ENCODE measurements around the gene VDAC1. TPM values are rescaled to one million over a fixed set of nuclear protein-coding genes. Genes with fewer than 3 reads are reported as not detected.

VDAC1 gene
- polyA plus RNA-seq, 1 experiment = 187 TPM

GRCh38 chr5:133934311-133934710, 70.5 kb downstream of the VDAC1 start:
- TF ChIP-seq, protein P1, sequence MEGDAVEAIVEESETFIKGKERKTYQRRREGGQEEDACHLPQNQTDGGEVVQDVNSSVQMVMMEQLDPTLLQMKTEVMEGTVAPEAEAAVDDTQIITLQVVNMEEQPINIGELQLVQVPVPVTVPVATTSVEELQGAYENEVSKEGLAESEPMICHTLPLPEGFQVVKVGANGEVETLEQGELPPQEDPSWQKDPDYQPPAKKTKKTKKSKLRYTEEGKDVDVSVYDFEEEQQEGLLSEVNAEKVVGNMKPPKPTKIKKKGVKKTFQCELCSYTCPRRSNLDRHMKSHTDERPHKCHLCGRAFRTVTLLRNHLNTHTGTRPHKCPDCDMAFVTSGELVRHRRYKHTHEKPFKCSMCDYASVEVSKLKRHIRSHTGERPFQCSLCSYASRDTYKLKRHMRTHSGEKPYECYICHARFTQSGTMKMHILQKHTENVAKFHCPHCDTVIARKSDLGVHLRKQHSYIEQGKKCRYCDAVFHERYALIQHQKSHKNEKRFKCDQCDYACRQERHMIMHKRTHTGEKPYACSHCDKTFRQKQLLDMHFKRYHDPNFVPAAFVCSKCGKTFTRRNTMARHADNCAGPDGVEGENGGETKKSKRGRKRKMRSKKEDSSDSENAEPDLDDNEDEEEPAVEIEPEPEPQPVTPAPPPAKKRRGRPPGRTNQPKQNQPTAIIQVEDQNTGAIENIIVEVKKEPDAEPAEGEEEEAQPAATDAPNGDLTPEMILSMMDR (IDR thresholded peaks at IDR 0.05; ENCODE audit: insufficient read depth, low read depth, low read length) = no peak
- DNase-seq (ENCODE audit: low read depth) = no peak
- Histone ChIP-seq H3K27me3 (ENCODE audit: control insufficient read depth, insufficient read depth, low read length) (no peaks in the 10 kb centered on the region; the same call in 1 of the 2 replicates), H3K36me3 (ENCODE audit: control insufficient read depth, insufficient read depth, low read length) (no peaks in the 10 kb centered on the region), H3K4me3 (ENCODE audit: low read depth, low read length) (no peak overlapping the region)
- ChIA-PET CTCF (no interaction called here), POLR2A (no interaction called here)

- H3K36me3 ChIP-seq (ENCODE audit: control insufficient read depth, insufficient read depth, low read length) = no peaks in the 10 kb centered on the region
- POLR2A ChIA-PET = no interaction called here
- CTCF ChIA-PET = no interaction called here
- TF ChIP-seq, protein P1 (IDR thresholded peaks at IDR 0.05; ENCODE audit: insufficient read depth, low read depth, low read length) = no peak
- no peak for DNase-seq (ENCODE audit: low read depth)
- no peaks in the 10 kb centered on the region; the same call in 1 of the 2 replicates for H3K27me3 ChIP-seq (ENCODE audit: control insufficient read depth, insufficient read depth, low read length)
- no peak overlapping the region for H3K4me3 ChIP-seq (ENCODE audit: low read depth, low read length)
These were observed 71.0 kb downstream of the VDAC1 start for GRCh38 chr5:133933670-133934295.

DNA sequence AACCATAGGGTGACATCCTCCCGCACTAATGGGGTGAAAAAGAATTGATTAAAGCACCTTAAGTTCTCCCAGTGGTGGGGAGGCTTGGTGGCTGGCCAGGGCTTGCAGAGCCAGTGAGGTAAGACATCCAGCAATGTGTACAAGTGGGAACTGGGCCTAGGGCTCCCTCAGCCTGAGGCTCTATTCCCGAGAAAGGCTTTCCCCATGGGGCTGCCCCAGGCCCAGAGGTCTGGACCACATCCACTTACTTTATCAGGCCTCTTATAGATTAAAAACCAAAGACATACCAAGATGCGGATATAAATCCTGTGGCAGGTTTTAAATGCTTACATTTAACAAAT, 71.6 kb downstream of the VDAC1 start:
- CTCF ChIA-PET = no interaction called here
- TF ChIP-seq, protein P1 (IDR thresholded peaks at IDR 0.05; ENCODE audit: insufficient read depth, low read depth, low read length) = no peak
- POLR2A ChIA-PET = no interaction called here

DNA sequence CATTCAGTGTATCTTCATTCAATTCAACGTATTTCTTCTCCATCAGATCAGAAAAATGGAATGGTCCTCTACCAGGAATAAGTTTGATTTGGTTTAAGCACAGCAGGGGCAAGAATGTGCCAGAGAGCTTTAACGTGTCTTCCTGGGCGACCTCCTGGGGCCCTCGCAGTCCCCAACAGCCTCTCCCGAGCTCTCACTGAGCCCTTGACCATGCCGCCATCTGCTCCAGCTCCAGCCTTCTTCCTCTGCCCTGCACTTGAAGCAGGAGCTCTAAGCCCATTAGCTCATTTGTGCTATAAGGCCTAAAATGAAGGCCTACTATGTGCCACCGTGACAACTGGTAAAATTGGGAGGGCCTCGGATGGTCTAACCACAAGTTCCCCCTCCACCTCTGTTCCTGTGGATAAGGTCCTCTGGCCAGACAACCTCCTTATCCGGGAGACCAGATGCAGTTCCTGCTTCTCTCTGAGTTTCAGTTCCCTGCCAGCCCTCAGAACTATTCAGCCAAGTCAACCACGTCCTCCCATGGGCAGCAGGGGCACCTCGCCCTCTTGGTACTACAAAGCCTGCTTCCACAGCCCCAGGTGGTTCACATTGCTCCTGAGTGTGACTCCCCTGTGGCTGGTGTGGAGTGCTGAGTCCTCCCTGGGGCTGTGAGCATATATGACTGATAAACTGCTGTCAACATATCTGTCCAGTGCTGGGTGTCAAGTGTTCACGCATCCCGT, 72.2 kb downstream of the VDAC1 start:
- no peak overlapping the region for H3K4me3 ChIP-seq (ENCODE audit: low read depth, low read length)
- no peaks in the 10 kb centered on the region; the same call in 1 of the 2 replicates for H3K27me3 ChIP-seq (ENCODE audit: control insufficient read depth, insufficient read depth, low read length)
- TF ChIP-seq, protein P1 (IDR thresholded peaks at IDR 0.05; ENCODE audit: insufficient read depth, low read depth, low read length) = no peak
- ChIA-PET POLR2A (no interaction called here), CTCF (no interaction called here)
- H3K36me3 ChIP-seq (ENCODE audit: control insufficient read depth, insufficient read depth, low read length) = no peaks in the 10 kb centered on the region
- DNase-seq (ENCODE audit: low read depth) = no peak

More for the DNA sequence above, 71.6 kb downstream of the VDAC1 start:
- no peak overlapping the region for H3K4me3 ChIP-seq (ENCODE audit: low read depth, low read length)
- no peak for DNase-seq (ENCODE audit: low read depth)
- H3K27me3 ChIP-seq (ENCODE audit: control insufficient read depth, insufficient read depth, low read length) = no peaks in the 10 kb centered on the region; the same call in 1 of the 2 replicates
- no peaks in the 10 kb centered on the region for H3K36me3 ChIP-seq (ENCODE audit: control insufficient read depth, insufficient read depth, low read length)

DNA sequence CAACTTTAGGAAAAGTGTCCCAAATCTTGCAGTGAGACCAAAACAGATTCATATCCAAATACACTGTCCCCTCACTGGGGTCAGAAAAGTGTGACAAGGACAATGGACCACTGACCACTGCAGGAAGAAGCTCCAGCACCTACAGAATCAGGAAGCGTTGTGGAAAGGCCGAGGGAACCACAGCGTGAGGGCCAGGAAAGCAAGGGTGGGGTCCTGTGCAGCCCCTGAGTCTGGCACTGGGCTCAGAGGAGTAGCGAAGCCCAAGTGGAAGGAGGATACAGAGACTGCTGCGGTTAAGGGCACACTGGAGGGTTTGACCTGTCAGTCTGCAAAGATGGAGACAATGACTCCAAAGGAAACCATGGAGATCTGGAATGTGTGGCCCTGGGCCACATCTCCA, 73.2 kb downstream of the VDAC1 start:
- ChIA-PET CTCF (no interaction called here), POLR2A (no interaction called here)
- no peaks in the 10 kb centered on the region for H3K27me3 ChIP-seq (ENCODE audit: control insufficient read depth, insufficient read depth, low read length)
- TF ChIP-seq, protein P1 (IDR thresholded peaks at IDR 0.05; ENCODE audit: insufficient read depth, low read depth, low read length) = no peak
- DNase-seq (ENCODE audit: low read depth) = no peak
- H3K36me3 ChIP-seq (ENCODE audit: control insufficient read depth, insufficient read depth, low read length) = no peaks in the 10 kb centered on the region
- no peak overlapping the region for H3K4me3 ChIP-seq (ENCODE audit: low read depth, low read length)
